Measurements from ENCODE around the gene PARVB.

GRCh38 chr22:44154436-44154942 is 130.4 kb downstream of the PARVB start:
- TF ChIP-seq, protein P1, sequence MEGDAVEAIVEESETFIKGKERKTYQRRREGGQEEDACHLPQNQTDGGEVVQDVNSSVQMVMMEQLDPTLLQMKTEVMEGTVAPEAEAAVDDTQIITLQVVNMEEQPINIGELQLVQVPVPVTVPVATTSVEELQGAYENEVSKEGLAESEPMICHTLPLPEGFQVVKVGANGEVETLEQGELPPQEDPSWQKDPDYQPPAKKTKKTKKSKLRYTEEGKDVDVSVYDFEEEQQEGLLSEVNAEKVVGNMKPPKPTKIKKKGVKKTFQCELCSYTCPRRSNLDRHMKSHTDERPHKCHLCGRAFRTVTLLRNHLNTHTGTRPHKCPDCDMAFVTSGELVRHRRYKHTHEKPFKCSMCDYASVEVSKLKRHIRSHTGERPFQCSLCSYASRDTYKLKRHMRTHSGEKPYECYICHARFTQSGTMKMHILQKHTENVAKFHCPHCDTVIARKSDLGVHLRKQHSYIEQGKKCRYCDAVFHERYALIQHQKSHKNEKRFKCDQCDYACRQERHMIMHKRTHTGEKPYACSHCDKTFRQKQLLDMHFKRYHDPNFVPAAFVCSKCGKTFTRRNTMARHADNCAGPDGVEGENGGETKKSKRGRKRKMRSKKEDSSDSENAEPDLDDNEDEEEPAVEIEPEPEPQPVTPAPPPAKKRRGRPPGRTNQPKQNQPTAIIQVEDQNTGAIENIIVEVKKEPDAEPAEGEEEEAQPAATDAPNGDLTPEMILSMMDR (IDR thresholded peaks at IDR 0.05) = no peak
- TF ChIP-seq POLR2A (IDR thresholded peaks at IDR 0.05) = no peak

Measured in esophagus squamous epithelium (tissue), 4 donors.